ENCODE measurements around the gene TNFRSF9. TPM values are rescaled to one million over a fixed set of nuclear protein-coding genes. Genes with fewer than 3 reads are reported as not detected.
A peak's percentile ranks its signal among the peaks of the same experiment; 100 is the strongest.

Gene TNFRSF9
- total and polyA plus RNA-seq, 12 donors: 0.03 to 3.1 (median 0.07) TPM; not detected in 7

DNA sequence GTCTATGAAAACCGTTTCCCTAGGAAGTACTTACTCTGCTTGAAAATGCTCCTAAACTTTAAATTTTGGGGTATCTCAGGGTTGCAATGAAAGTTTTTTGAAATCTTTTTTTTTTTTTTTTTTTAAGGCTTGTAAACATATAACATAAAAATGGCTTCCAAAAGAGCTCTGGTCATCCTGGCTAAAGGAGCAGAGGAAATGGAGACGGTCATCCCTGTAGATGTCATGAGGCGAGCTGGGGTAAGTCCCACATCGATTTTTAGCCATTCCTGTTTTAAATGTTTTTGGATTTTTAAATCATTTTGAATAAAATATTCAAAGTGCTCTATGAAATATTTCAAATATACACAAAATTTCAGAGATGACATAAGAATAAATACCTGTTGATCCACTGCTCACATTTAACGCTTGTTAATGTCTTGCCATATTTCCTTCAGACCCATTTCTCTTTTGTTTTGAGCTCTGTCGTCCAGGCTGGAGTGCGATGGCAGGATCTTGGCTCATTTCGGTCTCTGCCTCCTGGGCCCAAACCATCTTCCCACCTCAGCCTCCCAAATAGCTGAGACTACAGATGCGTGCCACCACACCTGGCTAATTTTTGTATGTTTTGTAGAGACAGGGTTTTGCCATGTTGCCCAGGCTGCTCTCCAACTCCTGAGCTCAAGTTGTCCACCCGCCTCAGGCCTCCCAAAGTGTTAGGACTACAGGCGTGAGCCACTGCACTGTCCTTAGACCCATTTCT, 22.2 kb upstream of the TNFRSF9 start:
- H3K27ac ChIP-seq: peak overlapping the region in 6 of 10 donors; percentile 91 to 98 (median 93)
- peaks cover 0 to 51% (median 37%) of the 10 kb centered on the region in 9 donors for H3K36me3 ChIP-seq
- peak overlapping the region in 9 of 10 donors; percentile 59 to 92 (median 77) for H3K4me3 ChIP-seq
- peaks cover 3 to 61% (median 44%) of the 10 kb centered on the region in 9 donors for H3K4me1 ChIP-seq
- intact Hi-C loops (cut with DNase I): no loop called here
- DNase-seq (no peak), ATAC-seq (no peak)
- 86 to 89% methylated on average over 11 of the region's 11 CpGs for WGBS, 2 donors
- TF ChIP-seq, protein P1, sequence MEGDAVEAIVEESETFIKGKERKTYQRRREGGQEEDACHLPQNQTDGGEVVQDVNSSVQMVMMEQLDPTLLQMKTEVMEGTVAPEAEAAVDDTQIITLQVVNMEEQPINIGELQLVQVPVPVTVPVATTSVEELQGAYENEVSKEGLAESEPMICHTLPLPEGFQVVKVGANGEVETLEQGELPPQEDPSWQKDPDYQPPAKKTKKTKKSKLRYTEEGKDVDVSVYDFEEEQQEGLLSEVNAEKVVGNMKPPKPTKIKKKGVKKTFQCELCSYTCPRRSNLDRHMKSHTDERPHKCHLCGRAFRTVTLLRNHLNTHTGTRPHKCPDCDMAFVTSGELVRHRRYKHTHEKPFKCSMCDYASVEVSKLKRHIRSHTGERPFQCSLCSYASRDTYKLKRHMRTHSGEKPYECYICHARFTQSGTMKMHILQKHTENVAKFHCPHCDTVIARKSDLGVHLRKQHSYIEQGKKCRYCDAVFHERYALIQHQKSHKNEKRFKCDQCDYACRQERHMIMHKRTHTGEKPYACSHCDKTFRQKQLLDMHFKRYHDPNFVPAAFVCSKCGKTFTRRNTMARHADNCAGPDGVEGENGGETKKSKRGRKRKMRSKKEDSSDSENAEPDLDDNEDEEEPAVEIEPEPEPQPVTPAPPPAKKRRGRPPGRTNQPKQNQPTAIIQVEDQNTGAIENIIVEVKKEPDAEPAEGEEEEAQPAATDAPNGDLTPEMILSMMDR (IDR thresholded peaks at IDR 0.05): no peak
- no peaks in the 10 kb centered on the region for H3K9me3 ChIP-seq
- no peaks in the 10 kb centered on the region for H3K27me3 ChIP-seq

DNA sequence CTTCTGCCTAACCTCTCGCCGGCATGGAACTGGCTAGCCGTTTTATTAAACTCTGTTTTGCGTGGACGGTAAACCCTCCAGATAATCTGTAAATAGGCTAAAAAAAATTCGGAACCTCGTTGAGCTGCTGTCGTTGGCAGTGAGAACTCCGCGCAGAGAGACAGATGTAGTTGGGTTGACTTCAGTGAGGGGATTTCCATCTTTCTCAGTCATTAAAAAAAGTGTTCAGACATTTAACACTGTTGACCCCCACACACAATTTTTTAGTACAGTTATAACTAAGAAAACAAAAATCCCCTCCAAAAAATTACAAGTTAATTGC, 21.3 kb upstream of the TNFRSF9 start:
- ATAC-seq: peak in 3 of 8 donors; percentile 0 to 2 (median 1)
- Histone ChIP-seq H3K4me1 (peaks cover 3 to 54% (median 38%) of the 10 kb centered on the region in 9 donors), H3K36me3 (peaks cover 0 to 43% (median 28%) of the 10 kb centered on the region in 9 donors), H3K9me3 (no peaks in the 10 kb centered on the region), H3K27me3 (no peaks in the 10 kb centered on the region), H3K27ac (peak overlapping the region; percentile 89 to 98 (median 93)), H3K4me3 (peak overlapping the region; percentile 50 to 92 (median 76))
- no peak for DNase-seq
- WGBS, 2 donors: 0 to 1% methylated on average over 10 of the region's 10 CpGs
- TF ChIP-seq, protein P1 (IDR thresholded peaks at IDR 0.05): no peak
- intact Hi-C loops (cut with DNase I): no loop called here

DNA sequence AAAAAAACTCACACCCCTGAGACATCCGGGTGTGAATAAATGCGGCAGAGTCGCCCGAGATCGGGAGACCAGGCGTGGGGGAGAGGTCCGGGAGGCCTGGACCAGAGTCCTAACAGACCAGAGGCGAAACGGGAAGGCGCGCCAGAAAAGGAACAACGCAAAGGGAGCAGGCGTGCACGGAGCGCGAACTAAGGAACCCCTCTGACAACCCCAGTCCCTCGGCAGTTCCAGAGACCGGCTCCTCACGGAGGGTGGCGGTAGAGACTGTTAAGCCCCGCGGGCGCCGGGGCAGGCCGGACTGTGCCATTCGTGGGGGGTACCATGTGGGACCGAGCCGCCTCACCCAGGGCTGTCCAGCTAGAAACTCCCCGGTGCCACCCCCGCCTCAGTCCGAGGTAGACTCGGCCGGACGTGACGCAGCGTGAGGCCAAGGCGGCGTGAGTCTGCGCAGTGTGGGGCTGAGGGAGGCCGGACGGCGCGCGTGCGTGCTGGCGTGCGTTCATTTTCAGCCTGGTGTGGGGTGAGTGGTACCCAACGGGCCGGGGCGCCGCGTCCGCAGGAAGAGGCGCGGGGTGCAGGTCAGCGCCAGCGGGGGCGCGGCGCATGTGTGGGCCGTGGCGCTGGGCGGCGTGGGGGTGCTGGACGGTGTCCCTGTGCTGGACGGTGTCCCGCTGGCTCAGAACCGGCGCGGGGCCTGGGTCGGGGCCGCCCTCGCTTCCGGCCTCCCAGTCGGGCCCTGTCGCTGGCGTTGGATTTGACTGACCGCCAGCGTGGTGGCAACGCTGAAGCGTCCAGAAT, 20.8 kb upstream of the TNFRSF9 start, which contains the start of gene PARK7:
TSS of gene PARK7 (plus strand) at position 496 of the 798 bp plus-strand sequence. CDS start 1,075 bp downstream, outside the sequence.
- H3K9me3 ChIP-seq: no peaks in the 10 kb centered on the region
- H3K4me3 ChIP-seq: peak within 1 kb of the TSS; percentile 50 to 92 (median 76)
- H3K27me3 ChIP-seq: no peaks in the 10 kb centered on the region
- intact Hi-C loops (cut with DNase I): no loop called here
- peak; percentile 96 to 98 (median 98) for ATAC-seq
- H3K4me1 ChIP-seq: peaks cover 3 to 49% (median 34%) of the 10 kb centered on the region in 9 donors
- TF ChIP-seq, protein P1 (IDR thresholded peaks at IDR 0.05): peak in 8 of 9 donors; percentile 27 to 66 (median 52)
- DNase-seq: peak; percentile 99 to 100
- peak within 1 kb of the TSS; percentile 89 to 98 (median 93) for H3K27ac ChIP-seq
- WGBS, 2 donors: 0% methylated on average over 80 to 81 of the region's 81 CpGs
- H3K36me3 ChIP-seq: peaks cover 0 to 37% (median 23%) of the 10 kb centered on the region in 9 donors

DNA sequence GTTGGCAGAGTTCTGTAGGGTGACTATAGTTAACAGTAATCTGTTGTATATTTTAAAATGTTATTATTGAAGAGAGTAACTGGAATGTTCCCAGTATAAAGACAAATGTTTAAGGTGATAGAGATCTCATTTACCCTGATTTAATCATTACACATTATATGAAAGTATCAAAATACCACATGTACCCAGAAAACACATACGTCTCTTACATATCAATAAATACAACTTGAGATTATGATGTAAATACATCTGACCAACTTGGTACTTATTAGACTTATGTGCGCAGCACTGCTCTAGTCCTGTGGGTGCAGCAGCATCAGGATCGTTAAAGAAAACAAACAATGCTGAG, 20.2 kb upstream of the TNFRSF9 start:
- intact Hi-C loops (cut with DNase I): no loop called here
- no peaks in the 10 kb centered on the region for H3K9me3 ChIP-seq
- peak overlapping the region; percentile 19 to 98 (median 93) for H3K27ac ChIP-seq
- ATAC-seq (no peak), DNase-seq (no peak)
- H3K4me3 ChIP-seq: peak overlapping the region; percentile 43 to 92 (median 76)
- peaks cover 0 to 31% (median 17%) of the 10 kb centered on the region in 9 donors for H3K36me3 ChIP-seq
- no peaks in the 10 kb centered on the region for H3K27me3 ChIP-seq
- H3K4me1 ChIP-seq: peaks cover 3 to 43% (median 32%) of the 10 kb centered on the region in 9 donors
- TF ChIP-seq, protein P1 (IDR thresholded peaks at IDR 0.05): no peak
- 1% methylated on average over 3 of the region's 3 CpGs for WGBS, 2 donors
